Osteocyte (in vitro differentiated cells): ENCODE data around the gene LARP4B. TPM values are rescaled to one million over a fixed set of nuclear protein-coding genes. Genes with fewer than 3 reads are reported as not detected.

ENCODE experiments used
- DNase-seq: peaks from one replicate; pipeline ENCODE4 v3.0.0; 2021; ENCODE audit warnings: mixed read lengths; ENCODE audit not compliant: unreplicated experiment; ENCODE audit errors: extremely low spot score
- H3K27ac Mint-ChIP-seq: one replicate; pipeline ENCODE4 v1.8.0; 2021; ENCODE audit warnings: mild to moderate bottlenecking, mixed read lengths; ENCODE audit not compliant: unreplicated experiment
- H3K27me3 Mint-ChIP-seq: one replicate; pipeline ENCODE4 v1.8.0; 2021; ENCODE audit warnings: mixed read lengths; ENCODE audit not compliant: unreplicated experiment
- H3K36me3 Mint-ChIP-seq: one replicate; pipeline ENCODE4 v1.8.0; 2021; ENCODE audit warnings: mixed read lengths; ENCODE audit not compliant: unreplicated experiment
- H3K4me1 Mint-ChIP-seq: one replicate; pipeline ENCODE4 v1.8.0; 2021; ENCODE audit warnings: mixed read lengths; ENCODE audit not compliant: unreplicated experiment
- H3K4me3 Mint-ChIP-seq: one replicate; pipeline ENCODE4 v1.8.0; 2021; ENCODE audit warnings: mild to moderate bottlenecking, moderate library complexity, mixed read lengths; ENCODE audit not compliant: unreplicated experiment
- H3K9me3 Mint-ChIP-seq: one replicate; pipeline ENCODE4 v1.8.0; 2021; ENCODE audit warnings: mixed read lengths; ENCODE audit not compliant: unreplicated experiment
- CTCF ChIP-seq: fragments of 200-600 bp; sonication (generic); IDR thresholded peaks from 2 replicates; pipeline ENCODE4 v1.5.0; 2021; ENCODE audit warnings: antibody characterized with exemption, mild to moderate bottlenecking, moderate library complexity
- total RNA-seq: library from RNA; stranded (reverse); gene quantifications from 2 replicates; pipeline ENCODE4 v1.2.1, GENCODE V29; 2021

The LARP4B gene
- total RNA-seq, 1 donor from 2014 or later = 79.6 TPM

DNA sequence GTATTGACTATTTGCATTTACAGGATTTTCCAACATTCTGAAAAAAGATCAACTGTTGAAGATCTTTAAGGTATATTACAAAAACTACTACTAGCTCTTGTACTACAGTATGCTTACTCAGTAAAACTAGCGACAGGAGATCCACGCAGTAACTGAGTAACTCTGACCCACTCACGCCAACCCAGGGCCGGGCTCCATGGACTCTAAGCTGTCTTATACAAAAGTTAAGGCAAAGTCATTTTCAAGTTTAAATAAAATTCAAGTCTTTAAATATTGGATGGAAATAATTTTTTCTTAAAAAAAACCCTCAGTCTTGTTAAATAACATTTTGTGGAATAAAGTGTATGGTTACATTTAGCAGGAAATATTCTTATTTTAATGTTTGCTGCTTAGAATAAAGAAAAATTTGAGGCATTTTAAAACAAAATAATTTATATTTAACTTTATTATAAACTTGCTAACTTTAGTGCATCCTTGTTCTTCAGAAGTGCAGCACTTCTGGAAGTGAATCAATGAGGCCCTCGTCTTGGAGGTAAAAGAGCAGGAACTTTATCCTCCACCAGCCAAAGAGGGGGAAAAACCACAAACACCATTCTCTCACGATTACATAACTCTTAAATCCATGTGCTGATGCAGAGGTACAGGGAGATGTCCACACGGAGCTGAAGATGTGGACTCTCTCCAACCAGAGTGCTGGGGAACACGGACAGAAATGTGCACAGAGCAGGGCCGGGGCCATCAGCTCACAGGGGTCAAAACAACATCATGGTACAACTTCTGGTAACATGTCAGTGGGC lies 119.9 kb downstream of the LARP4B start:
- H3K27me3 Mint-ChIP-seq = no peaks in the 10 kb centered on the region
- H3K27ac Mint-ChIP-seq = no peak overlapping the region
- H3K36me3 Mint-ChIP-seq = peaks cover 31% of the 10 kb centered on the region

DNA sequence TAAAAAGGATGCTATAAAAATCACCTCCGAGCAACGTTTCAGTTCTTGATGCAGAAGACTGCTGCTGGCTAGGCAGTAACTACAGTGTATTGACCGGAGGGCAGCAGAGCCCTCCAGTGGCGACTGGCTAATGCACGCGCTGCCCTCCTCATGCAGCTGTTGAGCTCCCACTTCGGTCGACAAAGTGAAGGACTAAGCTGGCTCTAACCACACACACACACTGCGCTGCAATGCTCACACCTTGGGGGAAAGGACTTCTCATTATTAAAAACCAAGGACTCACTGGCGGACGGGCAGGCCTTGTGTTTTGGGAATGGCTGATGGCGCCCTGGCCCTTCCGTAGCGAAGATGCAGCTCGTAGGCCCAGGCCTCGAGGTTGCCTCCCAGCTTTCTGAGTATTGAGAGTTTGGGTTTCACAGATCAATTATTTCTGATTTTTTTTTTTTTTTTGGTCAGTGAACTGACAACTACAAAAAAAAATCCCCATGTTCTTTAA lies 121.1 kb downstream of the LARP4B start:
- DNase-seq = peak; percentile 53
- Mint-ChIP-seq H3K9me3 (no peaks in the 10 kb centered on the region), H3K4me3 (no peak overlapping the region), H3K4me1 (no peaks in the 10 kb centered on the region), H3K36me3 (peaks cover 33% of the 10 kb centered on the region), H3K27me3 (no peaks in the 10 kb centered on the region), H3K27ac (no peak overlapping the region)
- peak; percentile 64 for TF ChIP-seq CTCF

More for the DNA sequence above, 119.9 kb downstream of the LARP4B start:
- Mint-ChIP-seq H3K4me1 (no peaks in the 10 kb centered on the region), H3K4me3 (no peak overlapping the region), H3K9me3 (no peaks in the 10 kb centered on the region)
- no peak for DNase-seq
- no peak for TF ChIP-seq CTCF

- no peaks in the 10 kb centered on the region for H3K9me3 Mint-ChIP-seq
- H3K27me3 Mint-ChIP-seq = no peaks in the 10 kb centered on the region
- H3K36me3 Mint-ChIP-seq = peaks cover 31% of the 10 kb centered on the region
- TF ChIP-seq CTCF = no peak
- peaks cover 1% of the 10 kb centered on the region for H3K4me1 Mint-ChIP-seq
- H3K4me3 Mint-ChIP-seq = no peak overlapping the region
- H3K27ac Mint-ChIP-seq = no peak overlapping the region
- DNase-seq = peak; percentile 66
Observed at GRCh38 chr10:809671-810350, 121.7 kb downstream of the LARP4B start.

DNA sequence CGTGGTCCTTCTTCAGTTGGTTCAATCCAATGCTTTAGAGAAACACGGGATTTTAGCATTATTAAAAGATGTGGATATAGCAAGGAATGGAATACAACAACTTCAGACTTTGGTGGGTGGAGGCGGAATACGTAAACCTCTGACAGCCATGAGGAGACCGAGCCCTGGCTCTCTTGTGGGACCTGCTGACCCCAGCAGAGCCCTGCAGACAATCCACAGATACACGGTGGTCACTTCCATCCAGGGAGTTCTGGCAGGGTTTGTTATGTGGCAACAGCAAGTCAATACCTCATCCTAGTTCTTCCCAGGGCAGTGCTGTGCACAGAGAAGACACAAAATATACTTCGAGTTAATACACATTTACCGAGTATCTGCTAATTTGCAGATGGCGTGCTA lies 123.5 kb downstream of the LARP4B start:
- H3K27me3 Mint-ChIP-seq = no peaks in the 10 kb centered on the region
- DNase-seq = peak; percentile 36
- no peak overlapping the region for H3K27ac Mint-ChIP-seq
- H3K36me3 Mint-ChIP-seq = peaks cover 21% of the 10 kb centered on the region
- peaks cover 4% of the 10 kb centered on the region for H3K4me1 Mint-ChIP-seq
- no peak overlapping the region for H3K4me3 Mint-ChIP-seq
- TF ChIP-seq CTCF = no peak
- H3K9me3 Mint-ChIP-seq = no peaks in the 10 kb centered on the region
